OCI-LY1 (cell line): ENCODE results near the gene FBRSL1.
"Not testable (repeated sequence)": the region's sequence is repeated elsewhere in the genome, so short reads cannot be mapped to it uniquely, and the experiment has no call there.

Experiments used
- EZH2 ChIP-seq: fragments of 200-600 bp; sonication (generic), shearing (Covaris generic); IDR thresholded peaks from 2 replicates; pipeline ENCODE4 v1.8.0; 2017; ENCODE audit warnings: borderline replicate concordance, mixed run types, mild to moderate bottlenecking, antibody characterized with exemption, low read length, moderate library complexity, mixed read lengths
- TF ChIP-seq, protein P1 (sequence below): fragments of 200-600 bp; sonication (generic), shearing (Covaris generic); IDR thresholded peaks from 2 replicates; pipeline ENCODE4 v1.5.1; 2017; ENCODE audit warnings: mild to moderate bottlenecking, antibody characterized with exemption, low read length, moderate library complexity, mixed read lengths

- not testable (repeated sequence) for TF ChIP-seq EZH2
- TF ChIP-seq, protein P1, sequence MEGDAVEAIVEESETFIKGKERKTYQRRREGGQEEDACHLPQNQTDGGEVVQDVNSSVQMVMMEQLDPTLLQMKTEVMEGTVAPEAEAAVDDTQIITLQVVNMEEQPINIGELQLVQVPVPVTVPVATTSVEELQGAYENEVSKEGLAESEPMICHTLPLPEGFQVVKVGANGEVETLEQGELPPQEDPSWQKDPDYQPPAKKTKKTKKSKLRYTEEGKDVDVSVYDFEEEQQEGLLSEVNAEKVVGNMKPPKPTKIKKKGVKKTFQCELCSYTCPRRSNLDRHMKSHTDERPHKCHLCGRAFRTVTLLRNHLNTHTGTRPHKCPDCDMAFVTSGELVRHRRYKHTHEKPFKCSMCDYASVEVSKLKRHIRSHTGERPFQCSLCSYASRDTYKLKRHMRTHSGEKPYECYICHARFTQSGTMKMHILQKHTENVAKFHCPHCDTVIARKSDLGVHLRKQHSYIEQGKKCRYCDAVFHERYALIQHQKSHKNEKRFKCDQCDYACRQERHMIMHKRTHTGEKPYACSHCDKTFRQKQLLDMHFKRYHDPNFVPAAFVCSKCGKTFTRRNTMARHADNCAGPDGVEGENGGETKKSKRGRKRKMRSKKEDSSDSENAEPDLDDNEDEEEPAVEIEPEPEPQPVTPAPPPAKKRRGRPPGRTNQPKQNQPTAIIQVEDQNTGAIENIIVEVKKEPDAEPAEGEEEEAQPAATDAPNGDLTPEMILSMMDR = not testable (repeated sequence)
These were observed 25.6 kb upstream of the FBRSL1 start for GRCh38 chr12:132464304-132464703.
